ENCODE data around the gene PAX4. TPM values are rescaled to one million over a fixed set of nuclear protein-coding genes. Genes with fewer than 3 reads are reported as not detected.

The PAX4 gene
- polyA plus RNA-seq, 1 experiment, result not detected

- TF ChIP-seq, protein P1, sequence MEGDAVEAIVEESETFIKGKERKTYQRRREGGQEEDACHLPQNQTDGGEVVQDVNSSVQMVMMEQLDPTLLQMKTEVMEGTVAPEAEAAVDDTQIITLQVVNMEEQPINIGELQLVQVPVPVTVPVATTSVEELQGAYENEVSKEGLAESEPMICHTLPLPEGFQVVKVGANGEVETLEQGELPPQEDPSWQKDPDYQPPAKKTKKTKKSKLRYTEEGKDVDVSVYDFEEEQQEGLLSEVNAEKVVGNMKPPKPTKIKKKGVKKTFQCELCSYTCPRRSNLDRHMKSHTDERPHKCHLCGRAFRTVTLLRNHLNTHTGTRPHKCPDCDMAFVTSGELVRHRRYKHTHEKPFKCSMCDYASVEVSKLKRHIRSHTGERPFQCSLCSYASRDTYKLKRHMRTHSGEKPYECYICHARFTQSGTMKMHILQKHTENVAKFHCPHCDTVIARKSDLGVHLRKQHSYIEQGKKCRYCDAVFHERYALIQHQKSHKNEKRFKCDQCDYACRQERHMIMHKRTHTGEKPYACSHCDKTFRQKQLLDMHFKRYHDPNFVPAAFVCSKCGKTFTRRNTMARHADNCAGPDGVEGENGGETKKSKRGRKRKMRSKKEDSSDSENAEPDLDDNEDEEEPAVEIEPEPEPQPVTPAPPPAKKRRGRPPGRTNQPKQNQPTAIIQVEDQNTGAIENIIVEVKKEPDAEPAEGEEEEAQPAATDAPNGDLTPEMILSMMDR (IDR thresholded peaks at IDR 0.05; ENCODE audit: insufficient read depth, low read depth, low read length), result no peak
- Histone ChIP-seq H3K27me3 (ENCODE audit: control insufficient read depth, insufficient read depth, low read length) (peaks cover 1% of the 10 kb centered on the region), H3K4me3 (ENCODE audit: low read depth, low read length) (no peak overlapping the region), H3K36me3 (ENCODE audit: control insufficient read depth, insufficient read depth, low read length) (no peaks in the 10 kb centered on the region)
- ChIA-PET POLR2A (no interaction called here), CTCF (interaction anchor here (0.6 kb wide), 1 partner anchor 15 kb away, joined by 3 read pairs; no protein-coding TSS in a partner anchor)
- no peak for DNase-seq (ENCODE audit: low read depth)
Measured at GRCh38 chr7:127608446-127608845, 9.5 kb downstream of the PAX4 start.

DNA sequence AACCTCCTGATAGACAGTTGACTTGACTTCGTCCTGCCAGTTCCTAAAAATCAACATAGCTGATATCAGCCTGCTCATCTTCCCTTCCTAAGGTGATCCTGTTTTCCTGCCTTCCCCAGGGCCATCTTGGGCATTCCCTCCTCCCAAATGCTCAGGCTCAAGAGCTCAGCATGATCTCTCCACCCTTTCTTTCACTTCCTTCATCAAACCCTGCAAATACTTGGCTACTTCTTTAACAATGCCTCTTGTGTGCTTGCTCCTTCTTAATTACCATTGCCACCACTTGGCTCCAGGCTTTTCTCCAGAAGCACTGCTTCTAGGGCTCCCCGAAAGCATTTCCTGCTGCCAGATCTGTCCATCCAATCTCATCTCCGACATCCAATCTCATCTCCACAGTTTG, 17.1 kb downstream of the PAX4 start:
- Histone ChIP-seq H3K27me3 (ENCODE audit: control insufficient read depth, insufficient read depth, low read length) (peaks cover 4% of the 10 kb centered on the region), H3K4me3 (ENCODE audit: low read depth, low read length) (no peak overlapping the region), H3K36me3 (ENCODE audit: control insufficient read depth, insufficient read depth, low read length) (no peaks in the 10 kb centered on the region)
- POLR2A ChIA-PET, result no interaction called here
- CTCF ChIA-PET, result no interaction called here
- TF ChIP-seq, protein P1 (IDR thresholded peaks at IDR 0.05; ENCODE audit: insufficient read depth, low read depth, low read length), result no peak
- no peak for DNase-seq (ENCODE audit: low read depth)

- DNase-seq (ENCODE audit: low read depth), result no peak
- peaks cover 4% of the 10 kb centered on the region for H3K27me3 ChIP-seq (ENCODE audit: control insufficient read depth, insufficient read depth, low read length)
- H3K36me3 ChIP-seq (ENCODE audit: control insufficient read depth, insufficient read depth, low read length), result no peaks in the 10 kb centered on the region
- no peak overlapping the region for H3K4me3 ChIP-seq (ENCODE audit: low read depth, low read length)
- ChIA-PET POLR2A (no interaction called here), CTCF (no interaction called here)
- TF ChIP-seq, protein P1 (IDR thresholded peaks at IDR 0.05; ENCODE audit: insufficient read depth, low read depth, low read length), result peak; percentile 35
Measured at GRCh38 chr7:127598318-127598717, 19.6 kb downstream of the PAX4 start.

- DNase-seq (ENCODE audit: low read depth), result no peak
- POLR2A ChIA-PET, result no interaction called here
- CTCF ChIA-PET, result interaction anchor here (1.3 kb wide), 1 partner anchor 9 kb away, joined by 3 read pairs; no protein-coding TSS in a partner anchor
- Histone ChIP-seq H3K27me3 (ENCODE audit: control insufficient read depth, insufficient read depth, low read length) (peaks cover 2% of the 10 kb centered on the region; the same call in 1 of the 2 replicates), H3K36me3 (ENCODE audit: control insufficient read depth, insufficient read depth, low read length) (peaks cover 9% of the 10 kb centered on the region), H3K4me3 (ENCODE audit: low read depth, low read length) (no peak overlapping the region)
- TF ChIP-seq, protein P1 (IDR thresholded peaks at IDR 0.05; ENCODE audit: insufficient read depth, low read depth, low read length), result no peak
Measured at GRCh38 chr7:127595737-127596136, 22.2 kb downstream of the PAX4 start.

- POLR2A ChIA-PET, result no interaction called here
- DNase-seq (ENCODE audit: low read depth), result no peak
- peaks cover 11% of the 10 kb centered on the region for H3K36me3 ChIP-seq (ENCODE audit: control insufficient read depth, insufficient read depth, low read length)
- CTCF ChIA-PET, result interaction anchor here (1.3 kb wide), 1 partner anchor 10 kb away, joined by 3 read pairs; no protein-coding TSS in a partner anchor
- no peaks in the 10 kb centered on the region for H3K27me3 ChIP-seq (ENCODE audit: control insufficient read depth, insufficient read depth, low read length)
- no peak overlapping the region for H3K4me3 ChIP-seq (ENCODE audit: low read depth, low read length)
- TF ChIP-seq, protein P1 (IDR thresholded peaks at IDR 0.05; ENCODE audit: insufficient read depth, low read depth, low read length), result no peak
Measured at GRCh38 chr7:127594490-127594889, 23.5 kb downstream of the PAX4 start.
